CD14-positive monocyte (primary cell): ENCODE measurements around the gene LHB. TPM values are rescaled to one million over a fixed set of nuclear protein-coding genes. Genes with fewer than 3 reads are reported as not detected.

ENCODE experiments used
- DNase-seq, 3 donors: peaks; one replicate each; pipeline ENCODE4 v3.0.0-alpha.2; 2011 to 2022
- H2AFZ ChIP-seq: 2 replicates; pipeline ENCODE4 v1.6.0; 2012; ENCODE audit warnings: mild to moderate bottlenecking, low read depth, low read length, inconsistent platforms; ENCODE audit not compliant: insufficient read depth, poor library complexity, severe bottlenecking
- H3K27ac ChIP-seq, 2 donors: 1 replicate in 1 of 2; 2 replicates in 1 of 2; pipeline ENCODE4 v1.5.1; 2012 to 2013; ENCODE audit warnings: low read length in 2 of 2, control low read depth in 1 of 2, inconsistent platforms in 1 of 2, low read depth in 1 of 2, mild to moderate bottlenecking in 1 of 2
- H3K27me3 ChIP-seq, 2 donors: one replicate each; pipeline versions ENCODE4 v1.6.0 to v1.6.1; 2011 to 2013; ENCODE audit warnings: low read length in 2 of 2; ENCODE audit not compliant: control insufficient read depth in 2 of 2, insufficient read depth in 2 of 2
- H3K36me3 ChIP-seq, 2 donors: replicated peaks in 1 of 2; 1 replicate in 1 of 2; 2 replicates in 1 of 2; pipeline versions ENCODE4 v1.5.1 to v1.6.1; 2012 to 2013; ENCODE audit warnings: low read length in 2 of 2, control low read depth in 1 of 2, inconsistent platforms in 1 of 2, mild to moderate bottlenecking in 1 of 2; ENCODE audit not compliant: insufficient read depth in 2 of 2, control insufficient read depth in 1 of 2
- H3K4me1 ChIP-seq, 2 donors: 1 replicate in 1 of 2; 2 replicates in 1 of 2; pipeline versions ENCODE4 v1.5.1 to v1.6.1; 2012 to 2013; ENCODE audit warnings: low read length in 2 of 2, control low read depth in 1 of 2, inconsistent platforms in 1 of 2, mild to moderate bottlenecking in 1 of 2, moderate library complexity in 1 of 2; ENCODE audit not compliant: insufficient read depth in 2 of 2, control insufficient read depth in 1 of 2
- H3K4me2 ChIP-seq: replicated peaks from 2 replicates; pipeline ENCODE3; 2012; ENCODE audit warnings: low read length, moderate library complexity, mild to moderate bottlenecking; ENCODE audit not compliant: poor library complexity, severe bottlenecking; ENCODE audit errors: extremely low read depth
- H3K4me3 ChIP-seq, 3 experiments: fragments of 200-600 bp in 1 of 3; sonication (generic) in 1 of 3; replicated peaks in 1 of 3; 1 replicate in 2 of 3; 2 replicates in 1 of 3; pipeline ENCODE4 v1.5.1; 2011 to 2013; ENCODE audit warnings: low read length in 3 of 3, mild to moderate bottlenecking in 3 of 3, control low read depth in 2 of 3, low read depth in 2 of 3, inconsistent platforms in 1 of 3, moderate library complexity in 1 of 3
- H3K79me2 ChIP-seq: 2 replicates; pipeline ENCODE4 v1.6.0; 2012; ENCODE audit warnings: mild to moderate bottlenecking, control low read depth, inconsistent platforms, low read length, moderate library complexity; ENCODE audit not compliant: insufficient read depth
- H3K9ac ChIP-seq: 2 replicates; pipeline ENCODE4 v1.6.0; 2017; ENCODE audit warnings: low read length, mild to moderate bottlenecking; ENCODE audit not compliant: insufficient read depth, poor library complexity, severe bottlenecking
- H3K9me3 ChIP-seq, 2 donors: replicated peaks in 1 of 2; 1 replicate in 1 of 2; 2 replicates in 1 of 2; pipeline versions ENCODE4 v1.5.1 to v1.6.1; 2012 to 2013; ENCODE audit warnings: low read length in 2 of 2, control low read depth in 1 of 2; ENCODE audit not compliant: control insufficient read depth in 1 of 2, insufficient read depth in 1 of 2
- H4K20me1 ChIP-seq: 2 replicates; pipeline ENCODE4 v1.6.0; 2012; ENCODE audit warnings: mild to moderate bottlenecking, low read length, control low read depth, moderate library complexity; ENCODE audit not compliant: insufficient read depth
- H3K27ac Mint-ChIP-seq, 7 donors: one replicate each; pipeline ENCODE4 v1.8.0; 2020; ENCODE audit warnings: mild to moderate bottlenecking in 7 of 7, mixed read lengths in 7 of 7, moderate library complexity in 6 of 7, inconsistent platforms in 2 of 7
- H3K27me3 Mint-ChIP-seq, 3 donors: one replicate each; pipeline ENCODE4 v1.8.0; 2021 to 2022; ENCODE audit warnings: low read depth in 3 of 3, mild to moderate bottlenecking in 3 of 3, mixed read lengths in 3 of 3, moderate library complexity in 3 of 3, inconsistent platforms in 1 of 3
- H3K36me3 Mint-ChIP-seq, 2 donors: one replicate each; pipeline ENCODE4 v1.8.0; 2020; ENCODE audit warnings: mixed read lengths in 2 of 2, inconsistent platforms in 1 of 2, mild to moderate bottlenecking in 1 of 2
- H3K4me1 Mint-ChIP-seq: one replicate; pipeline ENCODE4 v1.8.0; 2020; ENCODE audit warnings: mild to moderate bottlenecking, mixed read lengths
- H3K4me3 Mint-ChIP-seq, 2 donors: one replicate each; pipeline ENCODE4 v1.8.0; 2020; ENCODE audit warnings: mild to moderate bottlenecking in 2 of 2, mixed read lengths in 2 of 2, moderate library complexity in 1 of 2
- H3K9me3 Mint-ChIP-seq, 7 donors: one replicate each; pipeline ENCODE4 v1.8.0; 2020 to 2022; ENCODE audit warnings: mixed read lengths in 7 of 7, mild to moderate bottlenecking in 6 of 7, moderate library complexity in 6 of 7, inconsistent platforms in 2 of 7
- CTCF ChIP-seq: fragments of 200-600 bp; IDR thresholded peaks from one replicate; pipeline ENCODE4 v1.8.0; 2022; ENCODE audit warnings: antibody characterized with exemption, mild to moderate bottlenecking
- WGBS: methylation state at CpG from one replicate; pipeline ENCODE4 v1.1.5; 2013; ENCODE audit warnings: missing lambda C conversion rate; ENCODE audit not compliant: insufficient coverage; 5-methylcytosine and 5-hydroxymethylcytosine counted together
- intact Hi-C, 2 donors: fragments of 100-400 bp; cut with micrococcal nuclease; formaldehyde crosslinking; loops; one replicate each; pipeline versions ENCODE4 v1.15.0 to v1.15.1; 2023
- polyA plus RNA-seq, 3 donors: library from polyadenylated mRNA; depleted of rRNA in 1 of 3; unstranded in 2 of 3; stranded (reverse) in 1 of 3; fragments of 300-500 nt in 2 of 3; fragments of >200 nt in 1 of 3; fragmentation: Illumina TruSeq in 2 of 3; gene quantifications; 1 replicate in 2 of 3; 2 replicates in 1 of 3; pipeline ENCODE4 v1.2.3, GENCODE V29; 2012 to 2021
- small RNA-seq: library from RNA; depleted of rRNA; stranded (forward); fragments of <200 nt; gene quantifications from one replicate; pipeline ENCODE3, GENCODE V24; 2012; ENCODE audit warnings: low read depth; ENCODE audit not compliant: insufficient read length

The LHB gene
- polyA plus RNA-seq, 3 donors = 0.48 TPM; not detected in 2

GRCh38 chr19:48966541-48967345 lies 50.1 kb downstream of the LHB start:
- peak overlapping the region; percentile 99 to 100 for H3K4me3 Mint-ChIP-seq
- Histone ChIP-seq H3K9ac (peak overlapping the region; percentile 77), H3K4me2 (peak overlapping the region; percentile 96), H3K4me1 (peaks cover 67 to 76% of the 10 kb centered on the region in 2 donors), H3K9me3 (no peaks in the 10 kb centered on the region), H3K36me3 (peaks cover 20 to 41% of the 10 kb centered on the region in 2 donors), H3K79me2 (peaks cover 53% of the 10 kb centered on the region), H4K20me1 (peaks cover 34% of the 10 kb centered on the region), H2AFZ (no peak overlapping the region), H3K4me3 (peak overlapping the region; percentile 86 to 99 (median 89)), H3K27me3 (no peaks in the 10 kb centered on the region), H3K27ac (peak overlapping the region; percentile 79 to 90)
- peaks cover 0 to 14% (median 0%) of the 10 kb centered on the region in 3 donors for H3K27me3 Mint-ChIP-seq
- 14% methylated on average over 1 of the region's 10 CpGs for WGBS
- peaks cover 31 to 44% of the 10 kb centered on the region in 2 donors for H3K36me3 Mint-ChIP-seq
- intact Hi-C loops = loop anchor here (2.0 to 10.0 kb wide), 3 partner anchors 92 to 332 kb away; partner anchors contain the start of gene DBP (in 2 of the 2)
- no peak for TF ChIP-seq CTCF
- peaks cover 0 to 10% (median 0%) of the 10 kb centered on the region in 7 donors for H3K9me3 Mint-ChIP-seq
- H3K4me1 Mint-ChIP-seq = peaks cover 62% of the 10 kb centered on the region
- DNase-seq = peak in 2 of 3 donors; percentile 48 to 68
- peak overlapping the region; percentile 95 to 99 (median 97) for H3K27ac Mint-ChIP-seq

Small RNA genes within 50 kb of the gene (small RNA-seq; reads per million reads assigned to genes)
- not detected for gene MIR6798

Other genes starting within 250 kb of the LHB start
- gene BCAT2, start 206.1 kb downstream of the LHB start, polyA plus RNA-seq = 10 to 100 TPM; 14.1 to 17.0 (median 16.0) TPM
- gene HSD17B14, start 180.6 kb downstream of the LHB start, polyA plus RNA-seq = not detected
- gene PLEKHA4, start 148.5 kb downstream of the LHB start, polyA plus RNA-seq = 1 to 10 TPM in 2 of 3 donors, under 1 TPM in 1; 0.69 to 1.5 (median 1.1) TPM
- gene PPP1R15A, start 144.7 kb downstream of the LHB start, polyA plus RNA-seq = 100 to 1,000 TPM; 127 to 745 (median 169) TPM
- gene TULP2, start 118.3 kb downstream of the LHB start, polyA plus RNA-seq = not detected
- gene NUCB1, start 116.8 kb downstream of the LHB start, polyA plus RNA-seq = 100 to 1,000 TPM in 2 of 3 donors, 10 to 100 TPM in 1; 80.9 to 178 (median 108) TPM
- gene DHDH, start 83.4 kb downstream of the LHB start, polyA plus RNA-seq = under 1 TPM in 1 of 3 donors, not detected in 2; 0.38 TPM
- gene BAX, start 62.2 kb downstream of the LHB start, polyA plus RNA-seq = 100 to 1,000 TPM in 1 of 3 donors, 10 to 100 TPM in 2; 69.2 to 135 (median 80.5) TPM
- over 10,000 TPM in 2 of 3 donors, 1,000 to 10,000 TPM in 1; 4,468 to 26,681 (median 23,650) TPM for gene FTL, start 51.8 kb downstream of the LHB start, polyA plus RNA-seq
- 10 to 100 TPM; 13.3 to 26.0 (median 21.3) TPM for gene GYS1, start 23.8 kb downstream of the LHB start, polyA plus RNA-seq
- 10 to 100 TPM; 40.1 to 44.4 (median 41.9) TPM for gene RUVBL2, start 23.2 kb downstream of the LHB start, polyA plus RNA-seq
- gene CGB3, start 7.2 kb upstream of the LHB start, polyA plus RNA-seq = not detected
- gene CGB2, start 14.8 kb upstream of the LHB start, polyA plus RNA-seq = not detected
- not detected for gene CGB1, start 19.8 kb upstream of the LHB start, polyA plus RNA-seq
- not detected for gene CGB5, start 26.8 kb upstream of the LHB start, polyA plus RNA-seq
- gene CGB8, start 32.0 kb upstream of the LHB start, polyA plus RNA-seq = not detected
- gene CGB7, start 40.7 kb upstream of the LHB start, polyA plus RNA-seq = not detected
- not detected for gene NTF4, start 47.7 kb upstream of the LHB start, polyA plus RNA-seq
- gene KCNA7, start 55.6 kb upstream of the LHB start, polyA plus RNA-seq = not detected
- gene SNRNP70, start 68.4 kb upstream of the LHB start, polyA plus RNA-seq = 100 to 1,000 TPM in 1 of 3 donors, 10 to 100 TPM in 2; 27.4 to 360 (median 40.4) TPM
- gene LIN7B, start 97.3 kb upstream of the LHB start, polyA plus RNA-seq = 1 to 10 TPM; 4.1 to 9.2 (median 4.2) TPM
- under 1 TPM; 0.60 to 0.76 (median 0.66) TPM for gene C19orf73, start 102.1 kb upstream of the LHB start, polyA plus RNA-seq
- gene PPFIA3, start 102.5 kb upstream of the LHB start, polyA plus RNA-seq = under 1 TPM in 1 of 3 donors, not detected in 2; 0.43 TPM
- not detected for gene HRC, start 138.3 kb upstream of the LHB start, polyA plus RNA-seq
- gene TRPM4, start 140.7 kb upstream of the LHB start, polyA plus RNA-seq = 1 to 10 TPM; 6.0 to 6.9 (median 6.6) TPM